WTC11 (cell line): ENCODE data around the gene TAS2R10.

Experiments used
- HMGXB4 ChIP-seq: sonication (generic); formaldehyde crosslinking; IDR thresholded peaks from 2 replicates; pipeline ENCODE4 v1.8.1; 2023; ENCODE audit warnings: mild to moderate bottlenecking, moderate library complexity, missing genetic modification reagents
- JUN ChIP-seq: sonication (generic); formaldehyde crosslinking; IDR thresholded peaks from 2 replicates; pipeline ENCODE4 v1.8.0; 2023; ENCODE audit warnings: mild to moderate bottlenecking, missing genetic modification reagents
- MYBL2 ChIP-seq: sonication (generic); formaldehyde crosslinking; IDR thresholded peaks from 2 replicates; pipeline ENCODE4 v1.8.1; 2023; ENCODE audit warnings: mild to moderate bottlenecking, moderate library complexity, missing genetic modification reagents
- ZNF121 ChIP-seq: sonication (generic); formaldehyde crosslinking; IDR thresholded peaks from 2 replicates; pipeline ENCODE4 v1.8.0; 2023; ENCODE audit warnings: missing genetic modification reagents
- TF ChIP-seq, protein P1 (sequence below): fragments of 200-600 bp; IDR thresholded peaks from 2 replicates; pipeline ENCODE4 v1.8.0; 2022; ENCODE audit warnings: antibody characterized with exemption
- TF ChIP-seq, protein P2 (sequence below): fragments of 250-450 bp; sonication (Bioruptor Pico); IDR thresholded peaks from 2 replicates; pipeline ENCODE4 v2.1.2; 2022; ENCODE audit warnings: mild to moderate bottlenecking, moderate library complexity
- TF ChIP-seq, protein P3 (sequence below): sonication (generic); formaldehyde crosslinking; IDR thresholded peaks from 2 replicates; pipeline ENCODE4 v1.8.0; 2022; ENCODE audit warnings: mild to moderate bottlenecking, missing genetic modification reagents

- TF ChIP-seq MYBL2, result no peak
- TF ChIP-seq, protein P1, sequence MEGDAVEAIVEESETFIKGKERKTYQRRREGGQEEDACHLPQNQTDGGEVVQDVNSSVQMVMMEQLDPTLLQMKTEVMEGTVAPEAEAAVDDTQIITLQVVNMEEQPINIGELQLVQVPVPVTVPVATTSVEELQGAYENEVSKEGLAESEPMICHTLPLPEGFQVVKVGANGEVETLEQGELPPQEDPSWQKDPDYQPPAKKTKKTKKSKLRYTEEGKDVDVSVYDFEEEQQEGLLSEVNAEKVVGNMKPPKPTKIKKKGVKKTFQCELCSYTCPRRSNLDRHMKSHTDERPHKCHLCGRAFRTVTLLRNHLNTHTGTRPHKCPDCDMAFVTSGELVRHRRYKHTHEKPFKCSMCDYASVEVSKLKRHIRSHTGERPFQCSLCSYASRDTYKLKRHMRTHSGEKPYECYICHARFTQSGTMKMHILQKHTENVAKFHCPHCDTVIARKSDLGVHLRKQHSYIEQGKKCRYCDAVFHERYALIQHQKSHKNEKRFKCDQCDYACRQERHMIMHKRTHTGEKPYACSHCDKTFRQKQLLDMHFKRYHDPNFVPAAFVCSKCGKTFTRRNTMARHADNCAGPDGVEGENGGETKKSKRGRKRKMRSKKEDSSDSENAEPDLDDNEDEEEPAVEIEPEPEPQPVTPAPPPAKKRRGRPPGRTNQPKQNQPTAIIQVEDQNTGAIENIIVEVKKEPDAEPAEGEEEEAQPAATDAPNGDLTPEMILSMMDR, result no peak
- TF ChIP-seq ZNF121, result no peak
- TF ChIP-seq, protein P2, sequence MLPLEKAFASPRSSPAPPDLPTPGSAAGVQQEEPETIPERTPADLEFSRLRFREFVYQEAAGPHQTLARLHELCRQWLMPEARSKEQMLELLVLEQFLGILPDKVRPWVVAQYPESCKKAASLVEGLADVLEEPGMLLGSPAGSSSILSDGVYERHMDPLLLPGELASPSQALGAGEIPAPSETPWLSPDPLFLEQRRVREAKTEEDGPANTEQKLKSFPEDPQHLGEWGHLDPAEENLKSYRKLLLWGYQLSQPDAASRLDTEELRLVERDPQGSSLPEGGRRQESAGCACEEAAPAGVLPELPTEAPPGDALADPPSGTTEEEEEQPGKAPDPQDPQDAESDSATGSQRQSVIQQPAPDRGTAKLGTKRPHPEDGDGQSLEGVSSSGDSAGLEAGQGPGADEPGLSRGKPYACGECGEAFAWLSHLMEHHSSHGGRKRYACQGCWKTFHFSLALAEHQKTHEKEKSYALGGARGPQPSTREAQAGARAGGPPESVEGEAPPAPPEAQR, result no peak
- TF ChIP-seq, protein P3, sequence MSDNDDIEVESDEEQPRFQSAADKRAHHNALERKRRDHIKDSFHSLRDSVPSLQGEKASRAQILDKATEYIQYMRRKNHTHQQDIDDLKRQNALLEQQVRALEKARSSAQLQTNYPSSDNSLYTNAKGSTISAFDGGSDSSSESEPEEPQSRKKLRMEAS, result no peak
- TF ChIP-seq JUN (CRISPR knock-in tag), result no peak
- TF ChIP-seq HMGXB4, result no peak
These were observed 41.2 kb upstream of the TAS2R10 start for GRCh38 chr12:10867381-10867780.
